GM12878 (cell line): ENCODE data around the gene MBOAT2.

Experiments
- CHD2 ChIP-seq: IDR thresholded peaks from 2 replicates; pipeline ENCODE4 v1.6.1; 2011; ENCODE audit warnings: low read depth, low read length, improper control_type of control experiment, borderline replicate concordance
- CTCF ChIP-seq, 3 experiments: IDR thresholded peaks in 2 of 3; conservative IDR thresholded peaks in 1 of 3; 2 replicates each; pipeline ENCODE4 v1.5.1; 2011; ENCODE audit warnings: low read depth in 3 of 3, low read length in 3 of 3, mild to moderate bottlenecking in 3 of 3, control low read depth in 2 of 3, moderate library complexity in 2 of 3, inconsistent platforms in 1 of 3, mixed read lengths in 1 of 3; ENCODE audit not compliant: control insufficient read depth in 2 of 3, insufficient read depth in 1 of 3; ENCODE audit errors: extremely low read depth in 1 of 3
- MAX ChIP-seq: IDR thresholded peaks from 2 replicates; pipeline ENCODE4 v1.6.1; 2012; ENCODE audit warnings: low read depth, low read length, improper control_type of control experiment
- NKRF ChIP-seq: fragments of 450-650 bp; conservative IDR thresholded peaks from 2 replicates; pipeline ENCODE4 v1.6.1; 2017; ENCODE audit warnings: mild to moderate bottlenecking, moderate library complexity
- POU2F2 ChIP-seq: IDR thresholded peaks from 3 replicates; pipeline ENCODE4 v1.6.1; 2011; ENCODE audit warnings: low read depth, mild to moderate bottlenecking, low read length, borderline replicate concordance
- SMC3 ChIP-seq: IDR thresholded peaks from 2 replicates; pipeline ENCODE4 v1.6.1; 2011; ENCODE audit warnings: low read length, improper control_type of control experiment, borderline replicate concordance
- TBL1XR1 ChIP-seq: IDR thresholded peaks from 2 replicates; pipeline ENCODE4 v1.6.1; 2012; ENCODE audit warnings: low read depth, low read length, improper control_type of control experiment
- USF1 ChIP-seq: IDR thresholded peaks from 2 replicates; pipeline ENCODE4 v1.6.1; 2011; ENCODE audit warnings: borderline replicate concordance, low read depth, mild to moderate bottlenecking, moderate library complexity, mixed read lengths, low read length; ENCODE audit not compliant: insufficient read depth; ENCODE audit errors: extremely low read length
- ZBTB11 ChIP-seq: fragments of 450-650 bp; formaldehyde crosslinking; IDR thresholded peaks from 2 replicates; pipeline ENCODE4 v1.5.0; 2022; ENCODE audit warnings: mild to moderate bottlenecking, missing genetic modification characterization

- TF ChIP-seq MAX (no peak), TBL1XR1 (no peak), NKRF (no peak), ZBTB11 (CRISPR knock-in tag) (no peak), CTCF (IDR thresholded peaks at IDR 0.05 in 2 of 3, conservative IDR thresholded peaks at IDR 0.05 in 1 of 3; ENCODE audit: control insufficient read depth in 2 of 3, extremely low read depth in 1 of 3, insufficient read depth in 1 of 3, low read depth in 3 of 3, low read length in 3 of 3) (no peak), CHD2 (no peak), SMC3 (no peak), USF1 (no peak), POU2F2 (no peak)
Observed at GRCh38 chr2:8974016-8974415, 29.5 kb downstream of the MBOAT2 start.
